ENCODE data around the gene PSMB5.
A peak's percentile ranks its signal among the peaks of the same experiment; 100 is the strongest.

PSMB5 gene

DNA sequence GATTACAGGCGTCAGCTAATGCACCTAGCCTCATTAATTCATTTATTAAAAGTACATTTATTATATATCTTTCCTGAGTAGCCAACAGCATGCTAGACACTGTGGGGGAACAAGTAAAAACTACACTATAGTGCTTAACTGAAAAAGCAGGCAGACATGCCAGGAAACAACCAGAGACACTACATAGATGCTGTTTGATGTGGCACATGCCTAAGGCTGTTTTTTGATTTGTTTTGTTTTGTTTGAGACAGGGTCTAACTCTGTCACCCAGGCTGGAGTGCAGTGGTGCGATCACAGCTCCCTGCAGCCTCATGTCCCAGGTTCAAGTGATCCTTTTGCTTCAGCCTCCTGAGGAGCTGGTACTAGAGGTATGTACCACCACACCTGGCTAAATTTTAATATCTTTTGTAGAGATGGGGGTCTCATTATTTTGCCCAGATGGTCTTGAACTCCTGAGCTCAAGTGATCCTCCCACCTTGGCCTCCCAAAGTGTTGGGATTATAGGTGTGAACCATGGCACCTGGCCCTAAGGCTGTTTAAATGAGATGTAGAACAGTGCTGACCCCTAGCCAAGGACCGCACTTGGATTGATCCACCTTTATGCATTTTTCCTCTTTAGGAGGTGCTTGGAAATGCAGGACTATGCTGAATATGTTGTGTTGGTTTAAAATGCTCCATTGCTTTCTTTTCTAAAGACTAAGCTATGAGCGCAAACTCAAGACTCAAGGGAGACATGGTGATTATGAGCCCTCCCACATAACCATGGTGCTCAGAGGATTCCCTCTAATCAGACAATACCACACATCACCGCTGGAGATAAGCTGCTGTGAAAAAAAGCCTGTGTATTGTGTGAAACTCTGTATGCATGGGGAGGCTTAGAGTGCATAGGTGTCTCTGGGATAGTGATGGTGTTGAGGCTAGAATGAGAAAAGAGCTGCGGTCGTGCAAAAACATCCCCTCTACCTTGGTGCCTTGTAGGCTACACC lies 14.3 kb downstream of the PSMB5 start:
- Histone ChIP-seq H3K9me3 (ENCODE audit: control insufficient read depth, insufficient read depth, low read depth, low read length) (no peaks in the 10 kb centered on the region), H3K4me3 (ENCODE audit: low read depth, low read length) (no peak overlapping the region), H3K4me1 (ENCODE audit: control insufficient read depth, insufficient read depth, low read length) (peaks cover 11% of the 10 kb centered on the region), H3K27ac (ENCODE audit: extremely low read depth, low read depth, low read length) (no peak overlapping the region), H3K36me3 (ENCODE audit: control insufficient read depth in 2 of 2, insufficient read depth in 1 of 2, low read length in 2 of 2) (peaks cover 0 to 12% of the 10 kb centered on the region in 2 experiments; a peak in 2 of 3 replicates)
- ChIA-PET CTCF (interaction anchor here (0.6 to 1.6 kb wide), 4 partner anchors 26 to 162 kb away, joined by 3 to 7 read pairs (median 4); no protein-coding TSS in a partner anchor), POLR2A (interaction anchor here (1.1 kb wide), 1 partner anchor 11 kb away, joined by 4 read pairs; no protein-coding TSS in a partner anchor)
- TF ChIP-seq PRDM10 (tag by site-specific recombination; IDR thresholded peaks at IDR 0.05) = peak; percentile 88
- no peak for TF ChIP-seq ZNF157 (tag by site-specific recombination; IDR thresholded peaks at IDR 0.05)
- TF ChIP-seq ZSCAN30 (tag by site-specific recombination; IDR thresholded peaks at IDR 0.05) = no peak

- CTCF ChIA-PET = interaction anchor here (0.5 to 1.4 kb wide), 6 partner anchors 11 to 87 kb away, joined by 3 to 5 read pairs (median 3); no protein-coding TSS in a partner anchor
- H3K4me1 ChIP-seq (ENCODE audit: control insufficient read depth, insufficient read depth, low read length) = peaks cover 6% of the 10 kb centered on the region
- no peak for TF ChIP-seq ZNF239 (tag by site-specific recombination; IDR thresholded peaks at IDR 0.05)
- TF ChIP-seq ZNF146 (tag by site-specific recombination; IDR thresholded peaks at IDR 0.05) = no peak
- no peak for TF ChIP-seq ZFP41 (tag by site-specific recombination; IDR thresholded peaks at IDR 0.05; ENCODE audit: borderline replicate concordance)
- TF ChIP-seq, protein P1, sequence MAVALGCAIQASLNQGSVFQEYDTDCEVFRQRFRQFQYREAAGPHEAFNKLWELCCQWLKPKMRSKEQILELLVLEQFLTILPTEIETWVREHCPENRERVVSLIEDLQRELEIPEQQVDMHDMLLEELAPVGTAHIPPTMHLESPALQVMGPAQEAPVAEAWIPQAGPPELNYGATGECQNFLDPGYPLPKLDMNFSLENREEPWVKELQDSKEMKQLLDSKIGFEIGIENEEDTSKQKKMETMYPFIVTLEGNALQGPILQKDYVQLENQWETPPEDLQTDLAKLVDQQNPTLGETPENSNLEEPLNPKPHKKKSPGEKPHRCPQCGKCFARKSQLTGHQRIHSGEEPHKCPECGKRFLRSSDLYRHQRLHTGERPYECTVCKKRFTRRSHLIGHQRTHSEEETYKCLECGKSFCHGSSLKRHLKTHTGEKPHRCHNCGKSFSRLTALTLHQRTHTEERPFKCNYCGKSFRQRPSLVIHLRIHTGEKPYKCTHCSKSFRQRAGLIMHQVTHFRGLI (tag by site-specific recombination; IDR thresholded peaks at IDR 0.05) = no peak
- TF ChIP-seq ZNF610 (tag by site-specific recombination; IDR thresholded peaks at IDR 0.05; ENCODE audit: borderline replicate concordance) = no peak
- TF ChIP-seq ZNF571 (tag by site-specific recombination; IDR thresholded peaks at IDR 0.05) = no peak
- H3K27ac ChIP-seq (ENCODE audit: extremely low read depth, low read depth, low read length) = no peak overlapping the region
- no peaks in the 10 kb centered on the region for H3K36me3 ChIP-seq (ENCODE audit: control insufficient read depth in 2 of 2, insufficient read depth in 1 of 2, low read length in 2 of 2)
- H3K4me3 ChIP-seq (ENCODE audit: low read depth, low read length) = no peak overlapping the region
- POLR2A ChIA-PET = no interaction called here
- H3K9me3 ChIP-seq (ENCODE audit: control insufficient read depth, insufficient read depth, low read depth, low read length) = no peaks in the 10 kb centered on the region
These were observed 16.6 kb downstream of the PSMB5 start for GRCh38 chr14:23018107-23018506.

DNA sequence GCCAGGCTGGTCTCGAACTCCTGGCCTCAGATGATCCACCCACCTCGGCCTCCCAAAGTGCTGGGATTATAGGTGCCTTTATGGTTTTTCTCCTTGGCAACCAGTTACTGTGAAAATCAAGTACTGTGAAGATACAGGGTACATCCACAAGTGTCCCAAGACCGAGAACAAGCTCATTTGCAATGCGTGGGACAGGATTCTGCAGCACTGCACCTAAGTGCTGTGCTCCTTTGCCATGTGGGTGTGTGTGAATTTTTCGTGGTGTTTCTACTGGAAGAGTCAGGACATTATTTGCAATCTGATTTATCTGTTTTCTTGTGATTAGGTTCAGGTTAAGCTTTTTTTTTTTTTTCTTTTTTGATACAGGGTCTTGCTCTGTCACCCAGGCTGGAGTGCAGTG lies 17.6 kb downstream of the PSMB5 start:
- POLR2A ChIA-PET = interaction anchor here (0.6 to 1.8 kb wide), 3 partner anchors 10 to 207 kb away, joined by 3 to 11 read pairs (median 5); partner anchors contain the start of genes ACIN1 and C14orf119
- H3K36me3 ChIP-seq (ENCODE audit: control insufficient read depth in 2 of 2, insufficient read depth in 1 of 2, low read length in 2 of 2) = no peaks in the 10 kb centered on the region
- TF ChIP-seq ZNF776 (tag by site-specific recombination; IDR thresholded peaks at IDR 0.05; ENCODE audit: borderline replicate concordance) (no peak), ZNF280D (tag by site-specific recombination; IDR thresholded peaks at IDR 0.05) (no peak), ZFP69B (tag by site-specific recombination; IDR thresholded peaks at IDR 0.05) (no peak), ZNF529 (tag by site-specific recombination; IDR thresholded peaks at IDR 0.05; ENCODE audit: insufficient replicate concordance) (no peak), ZNF24 (tag by site-specific recombination; IDR thresholded peaks at IDR 0.05) (no peak), OVOL3 (tag by site-specific recombination; IDR thresholded peaks at IDR 0.05) (no peak), ZNF501 (tag by site-specific recombination; IDR thresholded peaks at IDR 0.05) (no peak)
- TF ChIP-seq, protein P1 (tag by site-specific recombination; IDR thresholded peaks at IDR 0.05) = no peak
- TF ChIP-seq, protein P2, sequence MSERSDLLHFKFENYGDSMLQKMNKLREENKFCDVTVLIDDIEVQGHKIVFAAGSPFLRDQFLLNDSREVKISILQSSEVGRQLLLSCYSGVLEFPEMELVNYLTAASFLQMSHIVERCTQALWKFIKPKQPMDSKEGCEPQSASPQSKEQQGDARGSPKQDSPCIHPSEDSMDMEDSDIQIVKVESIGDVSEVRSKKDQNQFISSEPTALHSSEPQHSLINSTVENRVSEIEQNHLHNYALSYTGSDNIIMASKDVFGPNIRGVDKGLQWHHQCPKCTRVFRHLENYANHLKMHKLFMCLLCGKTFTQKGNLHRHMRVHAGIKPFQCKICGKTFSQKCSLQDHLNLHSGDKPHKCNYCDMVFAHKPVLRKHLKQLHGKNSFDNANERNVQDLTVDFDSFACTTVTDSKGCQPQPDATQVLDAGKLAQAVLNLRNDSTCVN (tag by site-specific recombination; optimal IDR thresholded peaks at IDR 0.05) = no peak

More for the DNA sequence above, 17.6 kb downstream of the PSMB5 start:
- Histone ChIP-seq H3K4me1 (ENCODE audit: control insufficient read depth, insufficient read depth, low read length) (no peaks in the 10 kb centered on the region; the same call in 1 of the 2 replicates), H3K4me3 (ENCODE audit: low read depth, low read length) (no peak overlapping the region), H3K27ac (ENCODE audit: extremely low read depth, low read depth, low read length) (no peak overlapping the region), H3K9me3 (ENCODE audit: control insufficient read depth, insufficient read depth, low read depth, low read length) (no peaks in the 10 kb centered on the region)
- CTCF ChIA-PET = interaction anchor here (0.6 to 1.8 kb wide), 4 partner anchors 22 to 117 kb away, joined by 3 to 6 read pairs (median 3); no protein-coding TSS in a partner anchor

Measured in HEK293 (cell line).